Right kidney (tissue), 1 donor: ENCODE data around the gene FIZ1.

Source experiments
- DNase-seq: peaks from one replicate; pipeline ENCODE4 v3.0.0-alpha.2; 2016

The FIZ1 gene

GRCh38 chr19:55613930-55614710, 14.8 kb upstream of the FIZ1 start:
- no peak for DNase-seq

- DNase-seq, result no peak
Measured at GRCh38 chr19:55613396-55613795, 14.1 kb upstream of the FIZ1 start.

GRCh38 chr19:55611983-55612645, 12.8 kb upstream of the FIZ1 start:
- DNase-seq, result no peak

- no peak for DNase-seq
Measured at GRCh38 chr19:55611300-55611982, 12.1 kb upstream of the FIZ1 start.

DNA sequence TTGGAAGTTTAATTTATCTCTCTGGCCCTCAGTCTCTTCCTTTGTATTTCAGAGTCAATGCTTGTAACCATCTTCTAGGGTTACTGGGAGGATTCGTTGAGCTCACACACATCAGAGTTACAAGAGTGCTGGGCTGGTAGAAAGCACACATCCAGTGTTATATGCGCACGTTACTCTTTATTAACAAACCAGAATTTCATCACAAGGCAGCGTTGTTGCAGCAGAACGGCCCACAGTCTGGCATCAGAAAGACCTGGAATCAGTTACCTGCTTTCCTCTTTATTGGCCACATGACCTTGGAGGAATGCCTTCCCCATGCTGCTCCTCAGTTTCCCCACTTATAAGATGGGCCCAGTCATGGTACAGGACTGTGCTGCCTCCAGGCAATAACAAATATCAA, 10.0 kb upstream of the FIZ1 start:
- DNase-seq, result no peak

- DNase-seq, result no peak
Measured at GRCh38 chr19:55606817-55607216, 7.5 kb upstream of the FIZ1 start.

- DNase-seq, result no peak
Measured at GRCh38 chr19:55606471-55606787, 7.1 kb upstream of the FIZ1 start.

GRCh38 chr19:55605637-55606470, 6.5 kb upstream of the FIZ1 start, which contains the start of gene ZNF865:
ZNF865 (plus strand) TSS chr19:55605647; CDS start chr19:55613619, 7,972 bp downstream.
- peak; percentile 67 for DNase-seq

DNA sequence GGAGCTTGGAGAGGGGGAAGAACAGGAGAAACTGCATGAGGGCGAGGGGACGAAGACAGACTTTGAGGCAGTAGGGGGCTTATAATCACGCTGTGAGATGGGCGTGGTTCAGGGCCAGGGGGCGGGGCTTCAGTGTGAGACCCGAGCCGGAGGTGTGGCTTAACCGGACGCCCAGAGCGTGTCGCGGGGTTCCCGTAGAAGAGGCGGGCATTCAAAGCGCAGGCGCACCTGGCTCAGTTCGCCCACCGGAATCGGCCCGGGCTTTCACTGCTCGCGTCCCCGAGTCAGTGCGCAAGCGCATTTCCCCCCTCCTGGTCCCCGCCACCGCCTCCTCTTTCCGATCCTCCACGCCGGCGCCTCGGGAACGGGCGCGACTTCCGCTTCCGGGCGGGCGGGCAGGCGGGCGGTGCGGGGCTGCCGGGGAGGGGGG, 5.9 kb upstream of the FIZ1 start:
- DNase-seq, result peak; percentile 92

- DNase-seq, result no peak
Measured at GRCh38 chr19:55603581-55604292, 4.4 kb upstream of the FIZ1 start.

GRCh38 chr19:55603115-55603514, 3.8 kb upstream of the FIZ1 start:
- DNase-seq, result no peak

DNA sequence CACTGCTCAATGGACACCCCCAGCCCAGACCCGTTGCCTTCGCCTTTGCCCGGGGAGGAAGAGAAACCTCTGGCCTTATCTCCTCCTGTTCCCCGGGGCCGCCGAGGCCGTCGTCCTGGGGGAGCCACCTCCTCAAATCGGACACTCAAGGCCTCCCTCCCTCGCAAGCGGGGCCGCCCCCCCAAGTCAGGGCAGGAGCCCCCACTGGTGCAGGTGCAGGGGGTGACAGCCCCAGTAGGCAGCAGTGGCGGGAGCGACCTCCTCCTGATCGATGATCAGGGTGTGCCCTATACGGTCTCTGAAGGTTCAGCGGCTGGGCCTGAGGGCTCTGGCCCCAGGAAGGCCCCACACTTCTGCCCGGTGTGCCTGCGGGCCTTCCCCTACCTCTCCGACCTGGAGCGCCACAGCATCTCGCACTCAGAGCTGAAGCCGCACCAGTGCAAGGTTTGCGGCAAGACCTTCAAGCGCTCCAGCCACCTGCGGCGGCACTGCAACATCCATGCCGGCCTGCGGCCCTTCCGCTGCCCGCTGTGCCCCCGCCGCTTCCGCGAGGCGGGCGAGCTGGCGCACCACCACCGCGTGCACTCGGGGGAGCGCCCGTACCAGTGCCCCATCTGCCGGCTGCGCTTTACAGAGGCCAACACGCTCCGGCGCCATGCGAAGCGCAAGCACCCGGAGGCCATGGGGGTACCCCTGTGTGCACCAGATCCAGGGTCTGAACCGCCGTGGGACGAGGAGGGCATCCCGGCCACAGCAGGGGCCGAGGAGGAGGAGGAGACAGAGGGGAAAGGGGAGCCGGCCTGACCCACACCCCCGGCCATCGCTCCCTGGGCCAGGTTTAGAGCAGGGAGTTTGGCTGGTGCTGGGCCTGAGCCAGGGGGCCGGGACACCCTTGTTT, 3.0 kb upstream of the FIZ1 start:
- DNase-seq, result no peak

DNA sequence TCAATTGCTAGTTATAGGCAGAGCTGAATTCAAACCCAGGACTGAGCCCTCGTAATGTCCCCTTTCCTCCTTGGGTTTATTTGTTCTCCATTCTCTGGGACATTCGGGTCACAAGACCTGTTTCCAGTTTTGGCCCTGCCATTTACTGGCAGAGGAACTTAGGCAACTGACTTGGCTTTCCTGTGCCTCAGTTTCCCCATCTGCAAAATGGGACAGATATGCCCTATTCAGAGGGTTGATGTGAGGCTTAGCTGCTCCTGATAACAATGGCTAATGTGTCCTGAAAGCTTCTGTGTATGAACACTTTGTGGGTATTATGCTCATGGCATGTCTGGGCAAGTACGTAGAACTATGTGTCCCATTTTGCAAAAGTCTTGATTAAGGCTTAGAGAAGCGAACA, 1.8 kb upstream of the FIZ1 start:
- DNase-seq, result no peak

DNA sequence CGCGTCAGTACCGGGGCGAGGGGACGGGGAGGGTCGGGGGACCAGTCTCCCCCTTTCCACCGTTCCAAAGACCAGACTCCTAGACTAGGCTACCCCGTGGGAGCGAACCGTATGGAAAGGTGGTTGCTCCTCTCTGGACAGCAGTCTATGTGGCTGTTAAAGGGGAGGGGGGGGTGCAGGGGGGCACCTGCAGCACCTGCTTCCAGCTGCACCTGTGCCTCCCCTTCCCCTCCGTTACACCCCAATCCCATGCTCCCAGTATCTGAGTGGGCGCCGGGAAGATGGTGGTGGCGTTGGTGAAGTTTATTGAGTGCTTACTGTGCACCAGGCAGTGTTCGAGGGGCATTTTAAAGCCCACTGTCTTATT, 1.3 kb upstream of the FIZ1 start:
- peak; percentile 64 for DNase-seq

- peak; percentile 100 for DNase-seq
Measured at GRCh38 chr19:55599842-55600661, 735 bp upstream of the FIZ1 start, which contains the start of gene ZNF524. ZNF524 (plus strand) TSS chr19:55600288; CDS start chr19:55602113, 1,825 bp downstream.

GRCh38 chr19:55598719-55599467, 424 bp downstream of the FIZ1 start:
- DNase-seq, result peak; percentile 99

GRCh38 chr19:55598034-55598433, 1.3 kb downstream of the FIZ1 start:
- DNase-seq, result no peak

GRCh38 chr19:55597501-55597921, 1.8 kb downstream of the FIZ1 start:
- DNase-seq, result no peak

GRCh38 chr19:55596304-55596703, 3.0 kb downstream of the FIZ1 start:
- no peak for DNase-seq
